ENCODE data around the gene ZNRD2. TPM values are rescaled to one million over a fixed set of nuclear protein-coding genes. Genes with fewer than 3 reads are reported as not detected.

ZNRD2 gene
- total RNA-seq, 6 donors from 2014 or later = 22.6 to 60.7 (median 39.7) TPM

DNA sequence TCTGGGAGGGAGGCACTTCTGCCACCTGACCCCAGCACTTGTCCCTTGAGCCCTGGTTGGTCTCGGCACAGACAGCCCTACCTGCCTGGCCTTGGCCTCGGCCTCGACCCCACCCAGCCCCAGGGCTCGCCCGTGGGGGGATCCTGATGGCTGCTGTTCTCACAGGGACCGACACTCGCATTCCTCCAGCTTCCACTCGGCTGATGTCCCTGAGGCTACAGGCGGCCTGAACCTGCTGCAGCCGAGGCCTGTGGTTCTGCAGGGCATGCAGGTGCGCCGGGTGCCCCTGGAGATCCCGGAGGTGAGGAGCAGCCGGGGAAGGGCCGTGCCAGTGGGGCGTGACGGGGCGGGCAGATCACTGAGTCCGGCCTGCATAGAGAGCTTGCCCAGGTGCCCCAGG lies 50.4 kb downstream of the ZNRD2 start:
- peaks cover 13 to 30% (median 16%) of the 10 kb centered on the region in 4 donors for H3K4me1 ChIP-seq
- peaks cover 34 to 84% (median 70%) of the 10 kb centered on the region in 4 donors for H3K36me3 ChIP-seq
- ATAC-seq (ENCODE audit: low FRiP score in 2 of 2) = no peak
- no peak overlapping the region for H3K4me3 ChIP-seq
- 73 to 93% methylated on average over 10 to 19 of the region's 19 CpGs for WGBS, 2 donors
- H3K27ac ChIP-seq = peak overlapping the region in 1 of 4 donors; percentile 32
- no peaks in the 10 kb centered on the region for H3K9me3 ChIP-seq
- TF ChIP-seq POLR2AphosphoS5 (IDR thresholded peaks at IDR 0.05) (no peak), EP300 (IDR thresholded peaks at IDR 0.05) (no peak), POLR2A (IDR thresholded peaks at IDR 0.05) (no peak)
- TF ChIP-seq, protein P1, sequence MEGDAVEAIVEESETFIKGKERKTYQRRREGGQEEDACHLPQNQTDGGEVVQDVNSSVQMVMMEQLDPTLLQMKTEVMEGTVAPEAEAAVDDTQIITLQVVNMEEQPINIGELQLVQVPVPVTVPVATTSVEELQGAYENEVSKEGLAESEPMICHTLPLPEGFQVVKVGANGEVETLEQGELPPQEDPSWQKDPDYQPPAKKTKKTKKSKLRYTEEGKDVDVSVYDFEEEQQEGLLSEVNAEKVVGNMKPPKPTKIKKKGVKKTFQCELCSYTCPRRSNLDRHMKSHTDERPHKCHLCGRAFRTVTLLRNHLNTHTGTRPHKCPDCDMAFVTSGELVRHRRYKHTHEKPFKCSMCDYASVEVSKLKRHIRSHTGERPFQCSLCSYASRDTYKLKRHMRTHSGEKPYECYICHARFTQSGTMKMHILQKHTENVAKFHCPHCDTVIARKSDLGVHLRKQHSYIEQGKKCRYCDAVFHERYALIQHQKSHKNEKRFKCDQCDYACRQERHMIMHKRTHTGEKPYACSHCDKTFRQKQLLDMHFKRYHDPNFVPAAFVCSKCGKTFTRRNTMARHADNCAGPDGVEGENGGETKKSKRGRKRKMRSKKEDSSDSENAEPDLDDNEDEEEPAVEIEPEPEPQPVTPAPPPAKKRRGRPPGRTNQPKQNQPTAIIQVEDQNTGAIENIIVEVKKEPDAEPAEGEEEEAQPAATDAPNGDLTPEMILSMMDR (IDR thresholded peaks at IDR 0.05) = no peak
- H3K27me3 ChIP-seq = no peaks in the 10 kb centered on the region
- peak in 1 of 2 donors; percentile 80 for DNase-seq

DNA sequence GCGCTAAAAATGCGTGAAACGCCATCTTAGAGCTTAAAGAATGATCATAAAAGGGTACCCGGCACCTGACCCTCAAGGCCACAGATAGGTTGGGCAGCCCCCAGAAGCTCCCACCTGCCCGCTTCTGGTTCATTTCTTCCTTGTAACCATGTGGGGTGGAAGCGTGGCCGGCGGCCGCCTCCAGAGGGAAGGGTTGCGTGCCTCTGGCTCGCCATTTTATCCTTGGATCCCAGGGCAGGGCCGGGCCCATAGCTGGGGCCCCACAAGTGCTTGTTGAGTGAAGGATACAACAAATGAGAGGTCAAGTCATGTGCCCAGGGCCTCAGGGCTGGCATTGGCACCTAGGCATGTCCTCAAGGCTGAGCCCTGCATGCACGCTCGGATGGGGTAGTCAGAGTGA lies 51.2 kb downstream of the ZNRD2 start:
- Histone ChIP-seq H3K27me3 (no peaks in the 10 kb centered on the region), H3K9me3 (no peaks in the 10 kb centered on the region), H3K4me1 (peaks cover 11 to 32% (median 16%) of the 10 kb centered on the region in 4 donors), H3K36me3 (peaks cover 38 to 92% (median 77%) of the 10 kb centered on the region in 4 donors), H3K4me3 (no peak overlapping the region), H3K27ac (peak overlapping the region in 2 of 4 donors; percentile 17 to 35)
- ATAC-seq (ENCODE audit: low FRiP score in 2 of 2) (no peak), DNase-seq (peak in 1 of 2 donors; percentile 74)
- TF ChIP-seq EP300 (IDR thresholded peaks at IDR 0.05) = no peak
- TF ChIP-seq, protein P1 (IDR thresholded peaks at IDR 0.05) = no peak
- no peak for TF ChIP-seq POLR2A (IDR thresholded peaks at IDR 0.05)
- no peak for TF ChIP-seq POLR2AphosphoS5 (IDR thresholded peaks at IDR 0.05)
- WGBS, 2 donors = 69 to 91% methylated on average over 14 of the region's 14 CpGs

Small RNA genes lying within 50 kb of the gene (small RNA-seq; reads per million reads assigned to genes)
- 0 reads per million in 4 donors for gene AP001362.1

Other genes with a start within 250 kb of the ZNRD2 start
- gene DPF2, start 236.6 kb upstream of the ZNRD2 start, total RNA-seq = 10 to 100 TPM; 32.1 to 68.1 (median 54.7) TPM
- gene TIGD3, start 215.7 kb upstream of the ZNRD2 start, total RNA-seq = under 1 TPM in 4 of 6 donors, not detected in 2; 0.15 to 0.51 (median 0.35) TPM
- 10 to 100 TPM in 4 of 6 donors, 1 to 10 TPM in 2; 5.5 to 40.8 (median 19.4) TPM for gene SLC25A45, start 187.8 kb upstream of the ZNRD2 start, total RNA-seq
- 10 to 100 TPM; 31.4 to 77.5 (median 45.8) TPM for gene FRMD8, start 183.8 kb upstream of the ZNRD2 start, total RNA-seq
- 1,000 to 10,000 TPM in 3 of 6 donors, 100 to 1,000 TPM in 3; 245 to 3,084 (median 1,019) TPM for gene NEAT1, start 147.7 kb upstream of the ZNRD2 start, total RNA-seq
- gene MALAT1, start 71.4 kb upstream of the ZNRD2 start, total RNA-seq = over 10,000 TPM in 5 of 6 donors, 1,000 to 10,000 TPM in 1; 9,697 to 52,390 (median 19,698) TPM
- 100 to 1,000 TPM in 1 of 6 donors, 10 to 100 TPM in 5; 64.0 to 120 (median 88.8) TPM for gene SCYL1, start 45.4 kb upstream of the ZNRD2 start, total RNA-seq
- 100 to 1,000 TPM in 5 of 6 donors, 10 to 100 TPM in 1; 99.9 to 479 (median 131) TPM for gene LTBP3, start 12.1 kb upstream of the ZNRD2 start, total RNA-seq
- 10 to 100 TPM; 27.9 to 65.8 (median 45.3) TPM for gene FAM89B, start 2.1 kb downstream of the ZNRD2 start, total RNA-seq
- 100 to 1,000 TPM in 4 of 6 donors, 10 to 100 TPM in 2; 70.4 to 220 (median 133) TPM for gene EHBP1L1, start 5.6 kb downstream of the ZNRD2 start, total RNA-seq
- gene KCNK7, start 25.3 kb downstream of the ZNRD2 start, total RNA-seq = 1 to 10 TPM in 4 of 6 donors, under 1 TPM in 1, not detected in 1; 0.59 to 3.7 (median 1.7) TPM
- 100 to 1,000 TPM in 4 of 6 donors, 10 to 100 TPM in 2; 52.1 to 132 (median 107) TPM for gene MAP3K11, start 43.7 kb downstream of the ZNRD2 start, total RNA-seq
- 10 to 100 TPM; 26.7 to 63.9 (median 43.9) TPM for gene PCNX3, start 45.3 kb downstream of the ZNRD2 start, total RNA-seq
- gene SIPA1, start 67.6 kb downstream of the ZNRD2 start, total RNA-seq = 100 to 1,000 TPM in 1 of 6 donors, 10 to 100 TPM in 5; 42.7 to 137 (median 74.9) TPM
- gene RELA, start 92.4 kb downstream of the ZNRD2 start, total RNA-seq = 10 to 100 TPM; 42.9 to 86.8 (median 58.7) TPM
- gene KAT5, start 141.8 kb downstream of the ZNRD2 start, total RNA-seq = 100 to 1,000 TPM in 1 of 6 donors, 10 to 100 TPM in 5; 44.0 to 102 (median 88.4) TPM
- 10 to 100 TPM; 35.0 to 81.7 (median 49.1) TPM for gene RNASEH2C, start 150.3 kb downstream of the ZNRD2 start, total RNA-seq
- gene AP5B1, start 210.5 kb downstream of the ZNRD2 start, total RNA-seq = 10 to 100 TPM; 24.8 to 66.0 (median 46.8) TPM
- 1 to 10 TPM in 2 of 6 donors, under 1 TPM in 4; under 0.01 to 2.2 (median 0.77) TPM for gene OVOL1, start 216.6 kb downstream of the ZNRD2 start, total RNA-seq

Data from upper lobe of left lung (tissue), 6 donors.